NCI-H2107 (cell line): ENCODE measurements around the gene ZNF778.

Experiments
- DNase-seq: peaks from one replicate; lab custom pipeline; 2025; lab: John Stamatoyannopoulos, UW

Gene ZNF778

DNA sequence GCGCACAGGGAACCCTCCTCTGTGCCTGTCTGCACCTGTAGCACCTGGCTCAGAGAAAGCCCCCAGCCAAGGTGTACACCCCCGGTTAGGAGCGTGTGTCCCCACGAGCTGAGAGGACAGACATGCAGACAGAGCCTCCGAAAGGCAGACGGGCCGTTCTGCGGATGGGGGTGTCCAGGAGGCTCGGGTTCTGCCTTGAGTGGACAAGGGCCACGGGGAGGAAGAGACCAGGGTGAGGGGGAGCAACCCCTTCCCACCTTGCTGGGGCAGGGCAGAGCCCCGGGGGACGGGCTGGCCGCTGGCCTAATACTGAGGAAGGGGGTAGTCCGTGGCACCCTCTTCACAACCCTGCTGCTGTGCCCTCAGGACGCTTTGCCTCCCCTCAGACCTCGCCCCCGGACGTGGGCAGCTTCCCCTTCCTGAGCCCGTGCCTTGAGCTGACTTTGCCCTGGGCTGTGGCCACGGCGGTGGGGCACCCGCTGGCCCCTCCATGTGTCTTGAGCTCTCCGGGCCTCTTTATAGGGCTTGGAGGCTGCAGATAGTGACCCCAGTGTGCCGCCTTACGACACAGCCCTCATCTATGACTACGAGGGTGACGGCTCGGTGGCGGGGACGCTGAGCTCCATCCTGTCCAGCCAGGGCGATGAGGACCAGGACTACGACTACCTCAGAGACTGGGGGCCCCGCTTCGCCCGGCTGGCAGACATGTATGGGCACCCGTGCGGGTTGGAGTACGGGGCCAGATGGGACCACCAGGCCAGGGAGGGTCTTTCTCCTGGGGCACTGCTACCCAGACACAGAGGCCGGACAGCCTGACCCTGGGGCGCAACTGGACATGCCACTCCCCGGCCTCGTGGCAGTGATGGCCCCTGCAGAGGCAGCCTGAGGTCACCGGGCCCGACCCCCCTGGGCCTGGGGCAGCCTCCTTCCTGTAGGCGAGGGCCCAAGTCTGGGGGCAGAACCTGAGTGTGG is 22.9 kb upstream of the ZNF778 start:
- no peak for DNase-seq

DNA sequence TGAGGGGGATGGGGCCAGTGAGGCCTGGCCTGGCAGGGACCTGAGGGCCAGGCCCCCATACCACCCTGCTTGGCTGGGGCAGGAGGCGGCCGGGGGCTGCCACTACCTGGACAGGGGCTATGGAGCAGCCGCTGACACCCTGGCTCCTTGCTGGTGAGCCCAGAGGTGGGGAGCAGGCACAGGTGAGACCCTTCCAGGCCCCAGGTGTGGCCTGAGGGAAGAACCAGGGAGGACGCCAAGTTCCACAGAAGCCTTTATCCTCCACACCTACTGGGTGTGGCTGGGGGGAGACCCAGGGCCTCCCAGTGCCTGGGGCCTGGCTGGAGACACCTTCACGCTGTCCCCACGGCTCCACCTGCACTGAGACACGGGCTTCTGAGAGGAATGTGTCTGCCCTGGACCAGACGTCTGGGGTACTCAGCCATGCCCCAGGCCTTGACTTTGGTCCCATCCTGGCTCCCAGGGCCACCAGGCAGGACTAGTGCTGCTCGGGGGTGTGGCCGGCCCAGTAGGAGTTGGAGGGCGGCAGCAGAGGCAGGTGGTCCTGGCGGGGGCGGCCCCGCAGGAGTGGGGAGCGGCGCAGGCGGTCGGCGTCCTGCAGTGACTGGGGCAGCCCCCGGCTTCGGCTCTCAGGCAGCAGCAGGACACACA is 21.9 kb upstream of the ZNF778 start:
- DNase-seq, result no peak

DNA sequence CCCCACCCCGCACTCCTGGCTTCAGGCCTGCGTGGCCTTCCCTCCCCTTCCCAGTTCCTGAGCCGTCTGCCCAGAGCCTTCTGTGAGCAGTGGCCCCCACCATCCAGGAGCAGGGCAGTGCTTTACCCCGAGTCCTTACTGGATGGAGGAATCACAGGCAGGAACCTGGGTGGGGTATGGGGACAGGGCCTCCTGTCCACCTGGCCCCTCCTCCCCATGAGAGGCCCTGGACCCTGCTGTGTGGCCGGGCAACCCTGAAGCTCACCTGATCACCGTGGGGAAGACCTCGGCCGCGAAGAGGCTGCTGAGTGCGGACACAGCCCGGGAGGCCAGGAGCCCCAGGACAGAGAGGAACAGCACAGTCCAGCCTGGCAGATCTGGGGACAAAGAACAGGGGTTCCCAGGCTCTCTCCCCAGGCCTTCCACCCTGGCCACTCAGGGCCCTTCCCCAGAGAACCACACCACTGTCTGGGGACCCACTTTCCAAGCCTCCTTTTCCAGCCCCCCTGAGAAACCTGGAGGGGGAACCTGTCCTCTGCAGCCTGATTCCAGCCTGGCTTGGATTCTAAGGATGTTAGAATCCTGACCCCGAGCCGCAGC is 20.4 kb upstream of the ZNF778 start:
- no peak for DNase-seq

DNA sequence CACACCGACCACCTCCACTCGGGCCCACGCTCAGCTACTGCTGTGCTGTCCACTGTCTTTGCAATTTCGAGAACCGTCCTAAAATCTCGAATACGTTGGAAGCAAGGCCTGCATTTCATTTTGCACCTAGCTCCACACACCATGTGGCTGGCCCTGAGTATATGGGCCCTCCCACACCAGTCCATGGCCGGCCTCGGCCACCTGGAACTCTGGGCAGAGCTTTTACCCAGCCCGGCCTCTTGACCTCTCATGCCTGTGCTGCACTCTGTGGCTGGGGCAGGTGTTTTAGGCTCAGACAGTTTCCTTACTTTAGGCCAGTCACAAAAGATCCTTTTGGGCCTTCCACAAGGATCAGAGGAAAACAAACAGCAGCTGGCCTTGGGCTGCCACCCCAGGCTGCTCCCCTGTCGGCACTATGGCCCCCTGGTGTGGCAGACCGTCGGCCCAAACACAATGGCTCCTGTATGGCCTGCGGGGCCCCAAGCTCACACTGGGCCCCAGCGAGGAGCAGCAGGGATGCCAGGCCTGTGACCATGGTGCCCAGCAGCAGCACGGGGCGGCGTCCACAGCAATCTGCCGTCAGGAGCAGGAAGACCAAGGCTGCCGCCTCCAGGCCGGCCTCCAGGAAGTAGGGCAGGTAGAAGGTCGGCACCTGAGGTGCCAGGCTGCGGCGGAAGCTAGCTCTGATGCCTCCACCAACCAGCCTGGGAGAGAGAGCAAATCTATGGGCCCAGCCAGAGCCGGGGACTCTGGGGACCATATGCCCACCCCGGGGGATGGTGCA is 19.7 kb upstream of the ZNF778 start:
- DNase-seq, result no peak

DNA sequence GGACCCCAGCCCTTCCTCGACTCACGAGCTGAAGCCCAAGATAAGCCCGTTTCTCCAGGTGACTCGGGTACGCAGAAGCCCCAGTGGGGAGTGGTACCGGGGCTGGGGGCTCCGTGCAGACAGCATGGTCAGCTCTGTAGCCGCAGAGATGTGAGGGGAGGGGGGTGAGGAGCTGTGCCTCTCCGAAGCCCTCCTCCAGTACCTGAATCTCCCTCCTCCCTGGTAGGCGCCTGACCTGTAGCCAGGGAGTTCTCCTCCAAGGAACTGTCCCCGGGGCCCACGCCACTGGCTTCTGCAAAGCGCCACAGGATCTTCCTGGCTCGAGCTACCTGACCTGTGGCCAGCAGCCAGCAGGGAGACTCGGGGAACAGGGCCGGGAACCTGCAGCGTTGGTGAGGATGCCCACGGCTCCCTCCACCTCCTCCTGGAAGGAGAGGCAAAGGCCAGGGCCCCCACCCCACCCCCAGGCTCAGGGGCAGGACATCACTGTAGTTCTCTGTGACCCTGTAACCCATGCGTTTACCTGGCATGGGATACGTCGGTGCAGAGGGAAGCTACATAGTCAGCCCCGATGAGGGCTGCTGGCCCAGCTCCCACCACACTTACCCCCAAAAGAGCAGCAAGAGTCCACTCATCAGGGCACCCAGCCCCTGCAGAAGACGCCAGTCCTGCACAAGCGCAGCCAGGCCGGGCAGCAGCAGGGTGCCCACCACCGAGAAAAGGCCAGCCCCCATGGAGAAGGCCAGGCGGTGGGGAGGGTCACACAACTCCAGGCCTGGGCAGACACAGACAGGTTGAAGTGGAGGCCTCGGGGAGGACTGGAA is 18.9 kb upstream of the ZNF778 start:
- no peak for DNase-seq

DNA sequence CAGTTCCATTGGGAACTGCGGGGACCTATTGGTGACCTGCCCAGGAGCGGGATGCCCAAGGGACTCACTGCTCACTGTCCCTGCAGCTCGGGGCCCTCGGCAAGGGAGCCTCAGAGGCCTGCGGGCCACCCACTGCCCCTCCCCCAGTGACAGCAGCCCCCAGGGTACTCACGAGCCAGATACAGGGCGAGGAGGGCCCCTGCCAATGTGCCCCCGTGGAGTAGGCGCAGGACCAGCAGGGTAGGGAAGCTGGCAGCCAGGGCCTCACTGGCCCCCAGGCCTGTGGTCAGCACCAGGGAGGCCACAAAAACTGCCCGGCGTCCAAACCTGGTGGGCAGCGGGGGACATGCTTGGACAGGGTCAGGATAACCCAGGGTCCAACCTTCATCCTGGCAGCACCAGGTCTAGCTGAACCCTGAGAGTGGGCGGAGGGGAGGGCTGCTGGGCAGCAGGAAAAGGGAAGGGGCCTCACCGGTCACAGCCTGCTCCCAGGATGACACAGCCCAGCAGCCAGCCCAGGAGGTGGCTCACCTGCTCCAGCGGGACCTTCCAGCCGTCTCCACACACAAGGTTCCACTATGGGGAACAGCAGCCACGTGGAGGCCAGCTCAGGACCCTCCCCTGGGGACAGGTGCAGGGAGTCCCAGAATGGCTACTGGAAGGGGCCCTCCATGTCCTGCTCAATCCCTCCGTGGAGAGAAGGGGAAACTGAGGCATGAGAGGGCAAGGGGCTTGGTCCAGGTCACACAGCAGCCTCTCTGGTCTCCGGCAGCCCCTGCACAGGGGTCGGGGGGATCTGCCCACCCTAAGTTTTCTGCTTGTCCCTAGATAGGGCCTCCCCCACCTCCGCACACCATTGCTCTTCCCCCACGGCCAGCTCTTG is 18.0 kb upstream of the ZNF778 start:
- no peak for DNase-seq

DNA sequence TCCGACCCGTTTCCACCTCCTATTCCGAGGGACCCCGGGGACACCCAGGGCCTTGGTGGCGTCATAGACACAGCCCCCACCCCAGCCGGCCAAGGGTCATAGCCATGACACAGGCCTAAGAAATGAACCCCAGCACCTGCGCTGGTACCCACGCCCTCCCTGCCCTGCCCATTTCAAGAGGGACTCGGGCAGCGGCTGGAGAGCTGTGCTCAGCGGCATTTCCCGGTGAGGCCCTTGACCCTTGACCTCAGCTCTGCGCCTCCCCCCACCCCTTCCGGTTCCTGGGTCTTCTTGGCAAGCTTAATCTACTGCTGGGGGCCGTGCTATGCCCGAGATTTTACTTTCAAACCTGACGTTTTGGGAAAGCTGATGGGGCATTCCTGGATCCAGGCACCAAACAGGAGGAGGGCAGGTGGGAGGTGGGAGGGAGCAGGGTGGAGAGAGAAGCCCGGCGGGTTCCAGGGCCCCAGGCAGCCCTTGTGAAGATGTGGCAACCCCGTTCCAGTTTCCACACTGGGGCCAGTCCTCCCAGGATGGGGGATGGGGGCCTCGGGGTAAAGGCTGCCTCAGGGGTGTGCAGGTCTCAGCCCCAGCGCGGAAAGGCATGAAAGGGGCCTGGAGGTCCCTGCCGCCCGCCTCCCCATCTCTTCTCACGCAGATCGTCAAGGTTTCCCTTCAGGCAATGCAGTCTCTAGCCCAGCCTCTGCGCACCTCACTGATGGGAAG is 17.2 kb upstream of the ZNF778 start, which contains the start of gene SLC22A31:
SLC22A31 (minus strand) TSS at position 414 of the 726 bp plus-strand sequence; CDS start at position 378, 36 bp downstream.
- DNase-seq, result no peak

DNA sequence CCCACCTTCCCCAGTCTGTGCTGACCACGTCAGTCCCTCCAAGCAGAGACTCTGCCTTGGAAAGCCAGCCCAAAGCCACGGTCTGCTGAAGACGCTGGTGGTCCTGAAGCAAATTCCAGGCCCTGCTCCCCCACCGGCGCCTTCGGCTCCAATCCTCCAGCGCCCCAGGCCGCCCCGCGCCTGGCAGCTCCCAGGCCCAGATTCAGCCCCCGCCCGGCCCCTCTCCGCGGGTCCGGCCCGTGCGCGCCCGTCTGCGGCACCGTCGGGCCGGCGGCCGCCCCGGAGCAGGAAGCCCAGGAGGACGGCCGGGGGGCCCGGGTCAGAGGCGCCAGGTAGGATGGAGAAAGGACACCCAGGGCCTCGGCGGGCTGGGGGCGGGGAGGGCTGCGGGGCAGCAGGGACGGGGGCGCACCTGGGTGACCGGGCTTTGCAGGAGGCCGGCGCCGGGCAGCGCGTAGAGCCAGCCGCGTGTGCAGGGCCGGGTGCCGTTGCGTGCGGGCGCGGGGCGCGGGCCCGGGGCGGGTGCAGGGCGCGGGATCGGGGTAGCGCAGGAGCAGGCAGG is 16.6 kb upstream of the ZNF778 start:
- no peak for DNase-seq

DNA sequence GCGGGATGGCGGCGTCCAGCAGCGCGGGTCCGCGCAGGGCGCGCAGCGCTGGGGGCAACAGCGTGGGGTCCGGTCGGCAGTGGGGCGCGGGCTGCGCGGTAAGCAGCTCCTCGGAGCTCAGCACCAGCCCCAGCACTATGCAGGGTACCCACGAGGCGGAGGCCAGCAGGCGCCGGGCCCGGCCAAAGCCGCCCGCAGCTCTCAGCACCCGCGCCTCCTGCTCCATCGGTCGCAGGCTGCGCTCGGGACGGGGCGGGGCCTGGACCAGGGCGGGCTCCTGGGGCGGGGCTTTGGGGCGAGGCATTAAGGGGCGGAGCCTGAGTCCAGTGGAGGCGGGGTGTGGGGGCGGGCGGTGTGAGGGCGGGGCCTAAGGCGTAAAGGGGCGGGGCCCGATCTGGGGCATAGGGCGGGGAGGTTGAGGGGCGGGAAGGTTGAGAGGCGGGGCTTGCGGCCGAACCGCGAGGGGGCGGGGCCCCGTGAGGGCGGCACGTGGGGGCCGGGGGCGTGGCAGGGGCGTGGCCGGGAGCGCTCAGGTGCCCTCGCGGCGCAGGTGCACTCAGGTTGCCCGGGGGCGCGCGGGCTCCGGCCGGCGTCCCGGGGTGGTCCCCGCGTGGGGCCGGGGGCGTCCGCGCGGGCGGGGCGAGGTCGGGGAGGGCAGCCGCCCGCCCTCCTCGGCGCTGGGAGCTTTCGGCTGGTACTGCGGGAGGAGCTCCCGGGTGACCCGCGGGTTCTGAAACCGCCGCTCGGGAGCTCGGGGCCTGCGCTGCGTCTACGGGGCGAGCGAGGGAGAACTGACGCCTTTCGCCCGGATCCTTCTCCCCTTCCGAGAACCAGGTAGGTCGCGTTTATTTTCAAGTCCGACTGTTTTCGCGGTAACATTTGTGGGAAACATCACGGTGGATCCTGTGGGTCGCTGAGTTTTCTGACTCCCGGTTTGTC is 15.8 kb upstream of the ZNF778 start:
- DNase-seq, result peak; percentile 63

DNA sequence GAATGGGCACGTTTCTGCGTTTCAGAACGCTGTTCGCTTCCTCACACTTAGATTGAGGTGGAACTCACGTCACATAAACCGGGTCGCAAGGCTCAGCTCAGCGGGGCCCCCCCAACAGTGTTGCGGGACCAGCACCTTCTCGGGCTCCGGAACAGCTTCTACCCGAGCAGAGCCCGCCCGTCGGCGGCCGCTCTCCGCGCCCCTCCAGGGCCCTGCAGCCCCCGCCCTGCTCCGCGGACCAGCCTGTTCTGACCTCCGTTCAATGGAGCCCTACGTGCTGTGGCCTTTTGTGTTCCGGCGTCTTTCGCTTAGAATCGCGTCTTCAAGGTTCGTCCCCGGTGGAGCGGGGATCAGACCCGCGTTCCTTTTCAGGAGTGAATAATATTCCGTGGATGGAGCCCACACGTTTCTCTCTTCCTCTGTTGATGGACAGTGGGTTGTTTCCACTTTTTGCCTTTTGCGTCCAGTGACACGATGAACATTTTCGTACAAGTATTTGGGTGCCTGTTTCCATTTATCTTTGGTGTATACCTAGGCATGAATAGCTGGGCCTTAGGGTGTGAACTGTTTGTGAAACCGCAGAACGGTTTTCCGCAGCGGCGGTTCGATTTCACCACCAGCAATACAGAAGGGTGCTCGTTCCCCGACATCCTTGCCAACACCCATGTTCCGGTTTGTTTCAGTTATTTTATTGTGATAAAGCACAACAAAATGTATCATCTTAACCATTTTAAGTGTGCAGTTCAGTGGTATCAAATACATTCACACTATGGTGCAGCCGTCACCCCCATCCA is 14.9 kb upstream of the ZNF778 start:
- no peak for DNase-seq

DNA sequence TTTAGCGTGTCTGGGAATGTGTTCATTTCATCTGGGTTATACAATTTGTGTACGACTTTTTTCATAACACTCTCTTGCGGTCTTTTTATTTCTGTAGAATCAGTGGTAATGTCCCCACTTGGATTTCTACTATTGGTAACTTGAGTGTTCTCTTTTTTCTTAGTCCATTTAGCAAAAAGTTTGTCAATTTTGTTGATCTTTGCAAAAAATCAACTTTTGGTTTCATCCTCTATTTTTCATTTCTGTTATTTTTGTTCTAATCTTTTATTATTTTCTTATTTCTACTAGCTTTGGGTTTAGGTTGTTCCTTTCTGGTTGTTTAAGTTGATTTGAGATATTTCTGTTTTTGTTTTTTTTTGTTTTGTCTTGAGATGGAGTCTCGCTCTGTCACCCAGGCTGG is 9.5 kb upstream of the ZNF778 start:
- no peak for DNase-seq

DNA sequence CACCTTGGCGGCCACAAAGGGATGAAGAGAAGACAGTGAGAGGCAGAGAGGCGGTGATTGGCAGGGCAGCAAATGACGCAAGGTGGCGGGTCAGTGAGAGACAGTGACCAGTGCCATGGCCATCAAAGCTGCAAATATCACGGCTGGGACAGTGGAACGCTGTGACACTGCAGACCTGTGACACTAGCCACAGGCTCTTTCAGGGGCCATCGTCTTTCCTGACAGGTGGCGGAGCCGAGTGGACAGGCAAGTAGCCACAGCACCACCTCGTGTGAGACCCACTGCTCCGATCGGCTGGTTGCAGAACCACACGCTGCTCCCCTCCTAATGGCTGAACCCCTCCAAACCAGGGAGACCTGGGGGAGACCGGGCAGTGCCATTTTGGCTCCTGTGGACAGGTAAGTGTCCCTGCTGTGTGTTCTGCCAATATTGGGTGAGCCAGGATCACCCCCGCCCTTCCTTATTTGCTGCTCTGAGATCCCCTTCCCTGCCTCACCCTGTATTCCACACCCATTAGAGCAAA is 7.9 kb upstream of the ZNF778 start:
- no peak for DNase-seq

DNA sequence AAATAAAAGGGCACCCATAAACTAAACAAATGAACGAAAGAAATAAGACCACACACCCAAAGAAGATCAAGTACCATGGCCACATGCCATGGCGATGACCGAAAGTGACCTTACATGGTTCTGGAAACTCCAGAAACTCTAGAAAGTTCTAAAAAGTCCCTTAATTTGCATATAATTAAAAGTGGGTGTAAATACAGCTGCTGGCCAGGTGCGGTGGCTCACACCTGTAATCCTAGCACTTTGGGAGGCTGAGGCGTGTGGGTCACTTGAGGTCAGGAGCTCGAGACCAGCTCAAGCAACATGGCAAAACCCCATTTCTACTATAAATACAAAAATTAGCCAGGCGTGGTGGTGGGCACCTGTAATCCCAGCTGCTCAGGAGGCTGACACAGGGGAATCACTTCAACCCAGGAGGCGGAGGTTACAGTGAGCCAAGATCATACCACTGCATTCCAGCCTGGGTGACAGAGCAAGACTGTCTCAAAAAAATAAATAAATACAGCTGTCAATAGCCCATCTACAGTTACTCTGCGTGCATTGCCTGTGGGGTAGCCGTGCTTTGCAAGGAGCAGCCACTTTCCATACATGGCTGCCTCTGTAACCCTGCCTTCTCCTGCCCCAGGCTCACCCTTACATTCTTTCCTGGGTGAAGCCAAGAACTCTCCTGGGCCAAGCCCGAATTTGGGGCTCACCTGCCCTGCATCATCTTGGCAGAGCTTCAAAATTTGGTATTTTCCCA is 7.2 kb upstream of the ZNF778 start:
- DNase-seq, result no peak

DNA sequence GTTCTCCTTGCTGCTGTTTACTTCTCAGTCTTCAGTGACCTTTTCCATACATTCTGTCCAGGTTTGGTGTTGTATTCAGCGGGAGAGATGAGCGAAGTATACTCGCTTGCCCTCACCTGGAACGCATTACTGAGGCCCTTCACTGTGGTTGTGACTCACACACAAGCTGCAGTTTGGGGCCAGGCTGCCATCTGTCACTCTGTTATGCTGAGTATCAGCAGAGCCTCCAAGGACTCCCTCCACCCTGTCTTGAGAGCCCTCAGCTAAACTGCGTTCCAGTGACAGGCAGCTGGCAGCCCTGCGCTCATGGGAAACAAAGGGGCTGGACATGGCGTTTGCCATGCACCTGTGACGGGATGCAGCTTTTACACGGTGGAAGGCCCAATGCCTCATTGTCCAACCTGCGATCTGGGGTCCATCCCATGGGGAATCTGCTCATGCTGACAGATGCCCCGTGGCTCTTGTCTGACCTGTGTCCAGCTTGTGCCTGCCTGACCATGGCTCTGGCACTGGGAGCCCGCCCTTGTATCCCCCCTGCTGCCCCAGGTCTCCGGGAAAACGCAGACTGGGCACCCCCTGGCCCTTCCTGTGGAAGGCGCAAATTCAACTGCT is 6.5 kb upstream of the ZNF778 start:
- peak; percentile 31 for DNase-seq

DNA sequence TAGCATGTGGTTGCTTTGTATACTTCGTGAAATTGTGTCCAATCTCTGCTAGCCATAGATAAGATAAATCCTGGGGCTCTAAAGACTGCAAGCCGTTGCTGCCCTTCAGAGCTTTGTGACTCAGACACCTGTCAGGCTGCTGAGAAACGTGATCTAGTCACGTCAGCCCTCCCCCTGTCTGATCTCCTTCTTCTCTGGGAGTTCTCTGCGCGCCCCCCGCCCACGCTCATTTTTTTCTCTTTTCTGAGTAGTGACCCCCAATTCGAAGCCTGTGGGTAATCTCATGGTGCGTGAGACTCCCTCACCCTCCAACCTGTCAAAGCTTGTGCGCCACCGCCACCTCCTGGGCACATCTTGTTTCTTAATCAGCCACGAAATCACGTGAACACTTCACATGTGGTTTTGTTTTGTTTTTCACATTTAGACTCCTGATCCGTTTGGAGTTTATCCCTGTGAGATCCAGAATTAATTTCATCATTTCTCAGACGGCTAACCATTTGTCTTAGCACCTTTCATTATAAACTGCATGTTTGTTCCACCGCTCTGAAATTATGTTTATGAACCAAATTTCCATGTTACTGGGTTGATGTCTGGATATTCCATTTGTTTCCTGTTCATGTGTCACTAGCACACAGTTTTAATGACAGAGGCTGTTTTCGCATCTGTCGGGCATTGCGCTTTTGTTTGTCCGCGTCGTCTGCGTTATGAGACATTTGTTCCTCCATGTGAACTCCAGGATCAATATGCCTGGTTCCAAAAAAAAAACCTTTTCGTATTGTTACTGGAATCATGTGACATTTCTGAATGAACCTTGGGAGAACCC is 977 bp upstream of the ZNF778 start:
- peak; percentile 64 for DNase-seq
